GM12875 (cell line): Measurements from ENCODE around the gene ABHD6.

Experiments used
- H3K4me3 ChIP-seq: one replicate; pipeline ENCODE4 v1.5.1; 2011; ENCODE audit warnings: low read depth, low read length, control low read depth
- TF ChIP-seq, protein P1 (sequence below): IDR thresholded peaks from 2 replicates; pipeline ENCODE4 v1.5.1; 2011; ENCODE audit warnings: low read depth, mild to moderate bottlenecking, control low read depth, inconsistent platforms, low read length, moderate library complexity, borderline replicate concordance; ENCODE audit not compliant: insufficient read depth

ABHD6 gene

GRCh38 chr3:58191361-58191991 is 46.1 kb upstream of the ABHD6 start:
- TF ChIP-seq, protein P1, sequence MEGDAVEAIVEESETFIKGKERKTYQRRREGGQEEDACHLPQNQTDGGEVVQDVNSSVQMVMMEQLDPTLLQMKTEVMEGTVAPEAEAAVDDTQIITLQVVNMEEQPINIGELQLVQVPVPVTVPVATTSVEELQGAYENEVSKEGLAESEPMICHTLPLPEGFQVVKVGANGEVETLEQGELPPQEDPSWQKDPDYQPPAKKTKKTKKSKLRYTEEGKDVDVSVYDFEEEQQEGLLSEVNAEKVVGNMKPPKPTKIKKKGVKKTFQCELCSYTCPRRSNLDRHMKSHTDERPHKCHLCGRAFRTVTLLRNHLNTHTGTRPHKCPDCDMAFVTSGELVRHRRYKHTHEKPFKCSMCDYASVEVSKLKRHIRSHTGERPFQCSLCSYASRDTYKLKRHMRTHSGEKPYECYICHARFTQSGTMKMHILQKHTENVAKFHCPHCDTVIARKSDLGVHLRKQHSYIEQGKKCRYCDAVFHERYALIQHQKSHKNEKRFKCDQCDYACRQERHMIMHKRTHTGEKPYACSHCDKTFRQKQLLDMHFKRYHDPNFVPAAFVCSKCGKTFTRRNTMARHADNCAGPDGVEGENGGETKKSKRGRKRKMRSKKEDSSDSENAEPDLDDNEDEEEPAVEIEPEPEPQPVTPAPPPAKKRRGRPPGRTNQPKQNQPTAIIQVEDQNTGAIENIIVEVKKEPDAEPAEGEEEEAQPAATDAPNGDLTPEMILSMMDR, result no peak
- no peak overlapping the region for H3K4me3 ChIP-seq

- TF ChIP-seq, protein P1, result no peak
- no peak overlapping the region for H3K4me3 ChIP-seq
Observed at GRCh38 chr3:58192069-58192468, 45.5 kb upstream of the ABHD6 start.

DNA sequence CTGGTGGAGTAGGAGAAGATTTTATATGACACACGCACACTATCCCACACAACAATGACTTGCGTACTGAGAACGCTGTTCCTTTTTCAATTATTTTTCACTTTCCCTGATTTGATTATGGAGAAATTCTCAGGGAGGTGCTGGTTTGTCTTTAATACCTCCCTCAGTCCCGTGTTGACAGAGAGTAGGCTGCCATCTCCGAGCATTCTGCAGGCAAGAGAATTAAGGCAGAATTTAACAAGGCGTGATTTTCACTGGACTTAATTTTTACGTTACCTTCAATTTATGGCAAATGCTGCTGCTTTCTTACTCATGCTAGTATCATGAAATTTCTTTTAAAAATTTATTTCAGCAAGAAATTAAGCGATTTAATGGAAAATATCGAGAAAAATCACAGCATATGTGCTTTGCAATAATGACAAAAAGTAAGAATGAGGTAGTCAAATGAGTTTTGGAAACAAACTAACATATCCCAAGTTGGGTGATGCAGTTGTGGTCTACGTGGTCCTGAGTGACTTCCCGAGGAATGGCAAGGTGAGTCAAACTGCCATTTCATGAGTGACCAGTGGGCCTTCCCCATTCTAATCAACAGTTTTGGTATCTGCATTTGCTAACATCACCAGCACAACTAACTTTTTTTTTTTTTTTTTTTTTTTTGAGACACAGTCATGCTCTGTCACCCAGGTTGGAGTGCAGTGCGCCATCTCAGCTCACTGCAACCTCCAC is 43.7 kb upstream of the ABHD6 start:
- TF ChIP-seq, protein P1, result no peak
- H3K4me3 ChIP-seq, result no peak overlapping the region

GRCh38 chr3:58197588-58197987 is 40.0 kb upstream of the ABHD6 start:
- H3K4me3 ChIP-seq, result no peak overlapping the region
- TF ChIP-seq, protein P1, result no peak

- TF ChIP-seq, protein P1, result no peak
- H3K4me3 ChIP-seq, result no peak overlapping the region
Observed at GRCh38 chr3:58198362-58198761, 39.2 kb upstream of the ABHD6 start.

- no peak overlapping the region for H3K4me3 ChIP-seq
- TF ChIP-seq, protein P1, result no peak
Observed at GRCh38 chr3:58198804-58199203, 38.8 kb upstream of the ABHD6 start.
